HT1080 (cell line): ENCODE measurements around the gene SERPIND1. TPM values are rescaled to one million over a fixed set of nuclear protein-coding genes. Genes with fewer than 3 reads are reported as not detected.
A peak's percentile ranks its signal among the peaks of the same experiment; 100 is the strongest.
"Not testable (repeated sequence)": the region's sequence is repeated elsewhere in the genome, so short reads cannot be mapped to it uniquely, and the experiment has no call there.

ENCODE experiments used
- DNase-seq: peaks from one replicate; pipeline ENCODE4 v3.0.0-alpha.2; 2015; ENCODE audit warnings: low read depth
- polyA plus RNA-seq, 2 experiments: library from polyadenylated mRNA; depleted of rRNA; stranded (reverse); fragments of >200 nt; gene quantifications; 2 replicates each; pipeline ENCODE4 v1.2.3, GENCODE V29; 2015
- total RNA-seq: library from RNA; depleted of rRNA; stranded (reverse); fragments of >200 nt; shearing (Covaris generic); gene quantifications from 2 replicates; pipeline ENCODE4 v1.2.3, GENCODE V29; 2014; rRNA removed

The SERPIND1 gene, protein sequence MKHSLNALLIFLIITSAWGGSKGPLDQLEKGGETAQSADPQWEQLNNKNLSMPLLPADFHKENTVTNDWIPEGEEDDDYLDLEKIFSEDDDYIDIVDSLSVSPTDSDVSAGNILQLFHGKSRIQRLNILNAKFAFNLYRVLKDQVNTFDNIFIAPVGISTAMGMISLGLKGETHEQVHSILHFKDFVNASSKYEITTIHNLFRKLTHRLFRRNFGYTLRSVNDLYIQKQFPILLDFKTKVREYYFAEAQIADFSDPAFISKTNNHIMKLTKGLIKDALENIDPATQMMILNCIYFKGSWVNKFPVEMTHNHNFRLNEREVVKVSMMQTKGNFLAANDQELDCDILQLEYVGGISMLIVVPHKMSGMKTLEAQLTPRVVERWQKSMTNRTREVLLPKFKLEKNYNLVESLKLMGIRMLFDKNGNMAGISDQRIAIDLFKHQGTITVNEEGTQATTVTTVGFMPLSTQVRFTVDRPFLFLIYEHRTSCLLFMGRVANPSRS
- 0.37 and 0.80 TPM in 2 replicates for total RNA-seq
- 1.2 and 1.5 TPM in 2 replicates for polyA plus RNA-seq (2015; cell fraction: cytosol; rRNA removed)
- polyA plus RNA-seq (2015; cell fraction: nucleus; rRNA removed): 0.33 and 0.72 TPM in 2 replicates

GRCh38 chr22:20773793-20774212 is at the start of gene SERPIND1:
TSS of gene SERPIND1 (plus strand) at chr22:20774113. CDS start at chr22:20779313, 5,200 bp downstream.
- no peak for DNase-seq

DNA sequence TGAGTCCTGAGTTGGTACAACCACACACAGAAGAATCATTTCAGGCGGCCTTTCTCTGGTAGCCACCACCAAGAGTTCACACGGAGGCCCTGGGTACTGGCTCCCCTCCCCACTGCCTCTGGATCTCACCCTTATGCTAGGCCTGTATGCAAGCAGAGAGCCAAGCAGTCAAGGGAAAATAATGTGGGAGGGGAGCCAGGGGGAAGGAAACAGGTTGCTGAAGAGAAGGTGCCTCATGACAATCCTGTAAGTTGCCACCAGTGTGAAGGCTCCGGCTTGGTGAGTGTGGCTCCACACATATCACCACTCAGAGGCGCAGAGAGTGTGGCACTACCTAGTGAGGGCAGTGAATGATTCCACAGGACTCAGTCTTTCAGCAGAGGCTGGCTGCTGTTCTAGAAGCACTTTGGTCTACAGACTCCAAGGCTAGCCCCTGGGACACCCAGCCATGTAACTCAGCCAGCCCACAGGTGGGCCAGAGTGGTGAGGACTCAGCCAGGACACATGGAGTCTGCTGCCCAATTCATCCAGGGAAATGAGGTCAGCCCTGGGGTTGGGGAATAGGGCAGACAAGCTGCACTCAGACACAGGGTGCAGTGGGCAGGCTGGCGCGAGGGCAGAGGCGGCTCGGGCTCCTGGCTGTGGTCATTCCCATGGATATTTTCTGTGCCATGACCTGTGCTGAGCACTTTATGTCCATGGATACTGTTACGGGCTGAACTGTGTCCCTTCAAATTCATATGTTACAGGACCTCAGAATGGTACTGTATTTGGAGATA is 49.0 kb upstream of the SERPIND1 start:
- DNase-seq: no peak

- peak; percentile 57 for DNase-seq
These were observed 47.8 kb upstream of the SERPIND1 start for GRCh38 chr22:20725987-20726558.

DNA sequence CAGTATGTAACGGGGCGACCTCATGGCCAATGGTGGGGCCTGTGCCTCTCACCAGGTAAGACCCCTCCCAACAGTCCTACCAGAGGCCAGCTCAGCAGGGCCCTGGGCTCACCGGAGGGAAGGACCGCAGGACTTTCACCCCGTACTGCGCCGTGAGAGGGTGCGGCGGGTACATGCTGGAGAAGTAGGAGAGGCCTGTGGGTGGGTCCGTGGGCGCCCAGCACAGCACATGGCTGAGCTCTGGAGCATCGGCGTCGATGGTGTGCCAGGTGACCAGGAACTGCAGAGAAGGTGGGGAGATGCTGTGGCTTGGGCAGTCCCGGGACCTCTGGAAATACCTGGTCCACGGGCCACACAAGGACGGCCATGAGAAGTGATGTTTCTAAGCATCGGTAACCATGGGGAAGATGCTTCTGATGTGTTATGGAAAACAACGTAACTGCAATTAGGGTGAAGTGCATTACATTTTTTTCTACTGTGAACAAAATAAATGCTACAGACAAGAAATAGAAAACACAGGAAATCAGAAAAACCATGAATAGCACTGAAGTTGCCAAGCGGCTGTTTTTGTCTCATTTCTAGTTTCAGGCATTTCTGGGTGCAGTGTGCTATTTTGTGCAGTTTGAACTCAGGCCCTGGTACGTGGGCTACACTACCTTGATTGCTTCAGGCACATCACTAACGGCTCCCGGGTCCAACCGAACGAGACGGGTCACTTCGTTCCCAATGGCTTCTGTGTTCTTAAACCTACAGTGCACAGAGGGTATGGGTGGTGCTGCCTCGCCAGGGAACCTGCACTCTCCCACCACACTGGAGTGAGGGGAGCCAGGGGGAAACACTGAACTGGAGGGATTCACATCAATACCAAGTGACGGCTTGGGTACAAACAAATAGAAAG is 46.5 kb upstream of the SERPIND1 start:
- no peak for DNase-seq

GRCh38 chr22:20728523-20729190 is 45.3 kb upstream of the SERPIND1 start:
- no peak for DNase-seq

DNA sequence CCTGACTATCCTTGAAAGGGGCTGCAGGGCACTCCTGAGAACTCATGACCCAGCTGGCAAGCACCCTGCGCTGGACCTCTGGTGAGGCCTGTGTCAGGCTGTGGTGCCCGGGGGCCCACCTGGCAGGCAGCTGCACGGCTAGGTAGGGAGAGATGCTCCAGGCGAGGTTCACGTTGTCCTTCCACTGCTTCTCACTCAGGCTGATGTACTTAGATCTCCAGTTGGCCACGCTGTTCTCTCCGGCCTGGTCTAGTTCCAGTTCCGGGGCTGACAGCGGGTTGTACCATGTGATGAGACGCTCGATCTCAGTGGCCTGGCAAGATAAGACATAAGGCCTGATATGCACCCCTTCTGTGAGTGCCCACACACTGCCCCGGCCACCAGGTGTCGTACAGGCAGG is 44.7 kb upstream of the SERPIND1 start:
- DNase-seq: no peak

DNA sequence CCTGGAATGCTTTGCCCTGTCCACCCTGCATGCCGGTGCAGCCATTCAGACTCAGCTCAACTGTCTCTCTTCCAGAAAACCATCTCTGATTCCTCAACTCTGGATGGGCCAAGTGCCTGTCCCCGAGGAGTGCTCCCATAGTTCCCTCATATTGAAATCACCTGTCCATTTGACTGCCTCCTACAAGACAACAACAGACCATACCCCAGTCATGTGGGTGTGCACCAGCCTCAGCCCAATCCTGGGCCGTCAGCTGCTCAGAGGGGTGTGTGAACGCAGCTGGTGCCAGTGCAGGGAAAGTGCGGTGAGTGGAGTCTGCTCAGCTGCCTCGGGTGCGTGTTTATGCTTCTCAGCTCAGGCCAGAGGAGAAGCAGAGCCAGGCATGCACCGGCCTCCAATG is 41.5 kb upstream of the SERPIND1 start:
- DNase-seq: not testable (repeated sequence)

GRCh38 chr22:20735356-20736162 is 38.4 kb upstream of the SERPIND1 start:
- DNase-seq: not testable (repeated sequence)

DNA sequence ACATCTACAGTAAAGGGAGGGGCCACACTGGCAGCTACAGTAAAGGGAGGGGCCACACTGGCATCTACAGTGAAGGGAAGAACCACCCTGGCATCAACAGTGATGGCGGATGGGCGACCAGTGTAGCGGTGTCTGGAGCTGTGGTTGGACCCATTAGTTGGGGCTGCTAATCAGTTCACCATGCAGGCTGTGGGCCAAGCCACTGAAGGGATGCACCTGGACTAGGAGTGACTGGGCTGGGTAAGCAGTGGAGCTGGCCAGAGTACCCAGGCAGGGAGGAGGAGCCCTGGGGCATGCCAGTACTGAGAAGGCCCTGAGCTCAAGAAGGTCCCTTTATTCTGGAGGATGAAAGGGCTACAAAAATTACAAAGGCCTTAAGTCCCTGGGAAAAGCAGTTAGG is 37.0 kb upstream of the SERPIND1 start:
- DNase-seq: not testable (repeated sequence)

DNA sequence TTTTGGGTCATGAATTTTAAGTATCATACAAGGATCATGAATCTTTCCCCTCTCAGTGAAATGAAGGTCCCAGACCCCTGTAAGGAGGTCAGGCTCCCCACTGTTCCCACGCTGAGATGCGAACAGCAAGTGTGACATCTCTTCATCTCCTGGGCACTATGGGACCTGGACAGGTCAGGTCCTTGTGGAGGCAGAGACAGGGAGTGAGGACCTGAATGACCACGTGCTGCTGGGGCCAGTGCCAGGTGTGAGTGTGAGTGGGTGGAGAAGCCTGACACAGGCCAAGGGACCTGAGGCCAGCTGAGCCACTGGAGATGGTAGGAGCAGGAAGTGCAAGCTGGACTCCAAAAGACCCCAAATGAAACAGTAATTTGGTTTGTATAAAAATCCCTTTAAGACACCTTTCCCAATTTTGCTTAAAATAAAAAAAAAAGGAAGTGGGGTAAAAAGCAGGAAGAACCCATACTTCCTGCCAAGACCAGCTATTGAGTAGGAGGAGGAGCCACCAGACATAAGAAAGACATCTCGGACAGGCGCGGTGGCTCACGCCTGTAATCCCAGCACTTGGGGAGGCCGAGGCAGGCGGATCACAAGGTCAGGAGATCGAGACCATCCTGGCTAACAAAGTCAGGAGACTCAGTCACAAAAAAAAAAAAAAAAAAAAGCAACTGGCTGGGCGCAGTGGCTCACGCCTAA is 35.4 kb upstream of the SERPIND1 start:
- no peak for DNase-seq

DNA sequence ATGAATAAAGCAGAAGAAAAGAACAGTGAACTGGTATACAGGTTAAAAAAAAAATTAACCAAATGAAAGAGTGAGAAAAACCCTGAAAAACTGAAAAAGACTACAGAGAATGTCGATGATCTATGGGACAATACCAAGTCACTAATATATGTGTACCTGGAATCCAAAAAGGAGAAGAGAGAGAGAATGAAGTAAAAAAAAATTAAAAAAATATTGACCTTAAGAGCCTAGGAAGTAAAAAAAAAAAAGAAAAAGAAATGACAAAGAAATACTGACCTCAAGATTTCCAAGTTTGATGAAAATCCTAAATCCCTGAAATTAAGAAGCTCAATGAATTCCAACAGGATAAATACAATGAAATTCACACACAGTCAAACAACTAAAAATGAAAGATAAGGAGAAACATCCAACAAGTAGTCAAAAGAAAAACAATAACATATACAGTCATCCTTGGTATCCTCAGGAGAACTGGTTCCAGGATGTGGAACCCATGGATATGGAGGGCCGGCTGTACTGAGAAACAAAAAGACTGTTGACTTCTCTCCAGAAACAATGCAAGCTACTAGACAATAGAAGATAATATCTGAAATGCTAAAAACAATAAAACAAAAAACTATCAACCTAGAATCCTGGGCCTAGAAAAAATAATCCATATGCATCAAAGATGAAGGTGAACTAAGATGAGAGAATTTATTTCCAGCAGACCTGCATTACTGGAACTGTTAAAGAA is 33.5 kb upstream of the SERPIND1 start:
- no peak for DNase-seq

- DNase-seq: no peak
These were observed 32.8 kb upstream of the SERPIND1 start for GRCh38 chr22:20741008-20741633.

- peak; percentile 18 for DNase-seq
These were observed 32.0 kb upstream of the SERPIND1 start for GRCh38 chr22:20741634-20742581.

GRCh38 chr22:20742764-20743163 is 31.1 kb upstream of the SERPIND1 start:
- DNase-seq: no peak

GRCh38 chr22:20744456-20744855 is 29.5 kb upstream of the SERPIND1 start:
- no peak for DNase-seq

DNA sequence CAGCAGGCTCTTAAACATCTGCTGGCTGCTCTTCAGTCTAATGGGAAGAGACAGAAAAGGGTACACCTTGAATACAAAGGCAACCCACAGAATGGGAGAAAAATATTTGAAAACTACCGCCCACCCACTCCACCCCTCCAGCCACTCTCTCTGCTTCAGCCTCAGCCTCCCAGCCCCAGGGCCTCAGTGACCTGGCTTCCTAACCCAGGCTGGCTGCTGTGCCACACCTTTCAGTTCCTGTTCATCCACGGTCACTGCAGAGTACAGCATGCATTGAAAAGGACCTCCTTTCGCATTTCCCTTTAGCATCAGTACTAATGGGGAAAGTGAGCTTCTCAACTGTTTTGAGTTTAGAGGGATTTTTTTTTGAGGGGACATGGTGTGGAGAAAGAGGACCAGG is 28.8 kb upstream of the SERPIND1 start:
- DNase-seq: no peak
